HG03280 (cell line): ENCODE measurements around the gene B3GNT9.

ENCODE experiments used
- ATAC-seq: cut with Tn5 transposase; IDR thresholded peaks from one replicate; pipeline ENCODE4 v1.9.1; 2021; ENCODE audit warnings: mild to moderate bottlenecking, moderate library complexity; ENCODE audit not compliant: unreplicated experiment

Gene B3GNT9

DNA sequence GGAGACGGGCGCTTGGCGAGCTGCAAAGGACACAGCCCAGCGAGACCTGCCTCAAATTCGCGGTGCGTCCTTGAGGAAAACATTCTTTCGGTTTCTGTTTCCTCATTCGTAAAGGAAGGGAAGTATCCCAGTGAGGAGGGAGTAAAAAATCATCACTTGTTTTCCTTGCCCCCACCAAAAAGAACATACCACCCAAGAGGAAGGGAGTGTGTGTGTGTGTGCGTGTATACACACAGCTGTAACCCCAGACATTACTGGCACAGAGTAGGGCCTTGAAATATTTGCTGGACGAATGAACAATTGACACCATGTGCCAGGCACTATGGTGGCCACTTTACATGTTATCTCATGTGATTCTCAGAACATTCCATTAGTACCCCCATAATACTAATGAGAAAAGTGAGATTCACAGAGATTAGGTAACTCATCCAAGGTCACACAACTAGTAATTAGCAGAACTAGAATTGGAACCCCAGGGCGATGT lies 34.9 kb upstream of the B3GNT9 start:
- ATAC-seq, result no peak

DNA sequence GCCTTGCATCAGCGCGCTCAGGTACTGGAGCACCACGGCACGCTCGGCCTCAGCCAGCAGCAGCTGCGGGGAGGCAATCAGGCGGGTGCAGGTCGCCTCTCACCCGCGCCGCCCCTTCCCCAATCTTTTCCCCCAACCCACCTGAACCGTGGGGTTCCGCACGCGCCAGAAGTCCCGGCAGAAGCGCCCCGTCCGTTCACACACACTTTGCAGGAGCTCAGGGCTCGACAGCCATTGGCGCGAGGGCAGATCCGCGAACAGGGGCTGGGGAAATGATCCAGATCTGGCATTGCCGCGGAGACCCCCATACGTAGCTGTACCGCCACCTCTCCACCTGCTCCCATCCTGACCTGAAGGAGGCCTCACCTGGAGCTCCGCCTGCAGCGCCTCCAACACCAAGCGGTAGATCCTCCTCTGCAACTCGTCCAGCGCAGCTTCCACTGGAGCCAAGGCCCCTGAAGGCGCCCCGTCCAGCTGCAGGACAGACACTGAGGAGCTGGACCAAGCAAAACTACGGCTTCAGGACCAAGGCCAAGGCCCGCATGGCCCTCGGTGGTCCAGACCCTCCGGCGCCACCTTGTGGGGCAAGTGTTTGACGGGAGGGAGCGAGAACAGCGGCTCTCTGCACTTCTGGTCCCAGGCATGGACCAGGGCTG lies 34.3 kb upstream of the B3GNT9 start:
- ATAC-seq, result no peak

DNA sequence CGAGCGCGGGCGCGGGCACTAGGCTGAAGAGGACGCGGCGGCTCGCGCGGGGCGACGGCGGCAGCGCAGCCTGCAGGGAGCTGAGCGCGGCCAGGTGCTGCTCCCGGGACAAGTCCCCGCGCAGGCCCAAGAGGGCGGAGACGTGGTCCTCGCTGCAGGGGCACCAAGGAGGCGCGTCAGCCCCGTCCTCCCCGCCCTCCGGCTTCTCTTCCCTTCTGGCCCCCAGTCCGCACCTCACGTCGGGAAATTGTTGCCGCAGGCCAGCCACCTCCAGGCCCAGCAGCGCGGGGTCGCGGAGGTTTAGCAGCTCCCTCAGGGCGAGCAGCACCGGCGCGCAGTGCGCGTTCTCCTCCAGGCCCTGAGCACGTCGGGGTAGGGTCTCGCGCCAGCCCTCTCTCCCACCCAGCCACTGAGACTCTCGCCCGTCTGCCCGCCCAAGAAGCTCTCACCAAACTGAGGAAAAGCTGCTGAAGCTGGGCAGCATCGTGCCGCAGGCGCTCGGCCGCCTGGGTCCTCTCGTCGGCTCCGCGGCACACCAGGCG lies 33.7 kb upstream of the B3GNT9 start:
- peak; percentile 2 for ATAC-seq

DNA sequence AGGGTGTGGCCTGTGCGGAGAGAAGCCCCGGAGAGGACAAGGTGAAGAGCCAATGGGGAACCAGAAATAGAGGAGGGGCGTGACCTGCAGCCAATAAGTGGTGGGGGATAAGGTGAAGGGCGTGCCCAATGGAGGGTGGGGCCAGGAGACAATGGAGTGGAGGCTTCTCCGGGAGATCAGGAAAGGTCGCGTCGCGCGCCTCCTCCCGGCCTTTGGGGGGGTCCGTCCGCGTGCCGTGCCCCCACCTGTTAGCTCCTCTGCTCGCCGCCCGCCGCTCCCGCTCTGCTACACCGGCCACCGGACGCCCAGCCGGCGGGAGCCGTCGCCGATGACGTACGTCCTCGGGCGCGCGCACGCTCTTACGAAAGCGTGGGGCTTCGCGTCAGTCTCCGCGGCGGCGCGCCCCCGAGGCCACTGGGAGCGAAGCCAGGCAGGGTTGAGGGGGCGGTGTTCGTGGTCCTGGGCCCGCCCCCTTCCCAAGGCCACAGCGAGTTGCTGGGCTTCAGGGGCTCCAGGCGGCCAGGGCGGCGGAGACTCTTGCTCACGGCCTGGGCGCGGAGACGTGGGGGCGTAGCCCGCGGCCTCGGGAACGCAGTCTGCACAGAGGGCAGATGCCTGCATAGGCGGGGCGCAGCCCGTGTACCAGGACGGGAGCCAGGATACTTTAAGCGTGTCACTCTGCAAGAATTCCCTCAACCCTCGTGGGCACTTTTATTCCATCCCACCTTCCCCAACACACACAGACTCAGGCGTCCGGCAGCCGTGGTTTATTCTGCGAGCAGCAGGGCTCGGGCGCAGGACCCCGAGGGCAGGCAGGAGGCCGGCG lies 33.0 kb upstream of the B3GNT9 start, which contains the start of gene MATCAP1:
TSS of gene MATCAP1 (minus strand) at position 337 of the 826 bp plus-strand sequence. CDS start 3,353 bp downstream, outside the sequence.
- peak; percentile 92 for ATAC-seq

DNA sequence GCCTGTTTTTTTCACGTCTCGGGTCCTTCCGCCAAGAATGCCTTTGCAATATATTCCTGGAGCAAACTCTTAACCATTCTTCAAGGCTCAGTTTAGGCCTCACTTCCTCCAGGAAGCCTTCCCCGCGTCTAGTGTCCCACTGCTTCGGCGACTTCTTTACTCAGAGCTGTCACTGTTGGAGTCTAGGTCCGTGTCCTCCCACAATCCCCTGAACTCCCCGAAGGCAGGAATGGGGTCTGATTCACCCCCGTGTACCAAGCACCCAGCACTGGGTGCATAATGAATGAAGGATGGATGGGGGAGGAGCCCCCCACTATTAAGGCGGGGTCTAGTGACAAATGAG lies 32.5 kb upstream of the B3GNT9 start:
- no peak for ATAC-seq

DNA sequence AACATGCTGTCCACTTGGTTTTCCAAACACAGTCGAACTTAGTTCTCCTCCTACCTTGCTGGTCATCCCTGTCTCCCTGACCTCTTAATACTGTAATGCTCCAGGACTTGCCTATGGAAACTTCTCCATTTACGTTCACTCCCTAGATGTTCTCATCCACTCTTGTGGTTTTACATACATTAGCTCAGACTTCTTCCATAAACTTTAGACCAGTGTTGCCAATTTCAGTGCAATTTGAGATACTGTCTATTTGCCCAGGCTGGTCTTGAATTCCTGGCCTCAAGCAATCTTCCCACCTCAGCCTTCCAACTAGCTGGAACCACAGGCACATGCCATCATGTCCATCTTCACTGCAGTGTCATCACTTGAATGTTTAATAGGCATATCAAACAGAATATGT lies 31.5 kb upstream of the B3GNT9 start:
- ATAC-seq, result no peak

DNA sequence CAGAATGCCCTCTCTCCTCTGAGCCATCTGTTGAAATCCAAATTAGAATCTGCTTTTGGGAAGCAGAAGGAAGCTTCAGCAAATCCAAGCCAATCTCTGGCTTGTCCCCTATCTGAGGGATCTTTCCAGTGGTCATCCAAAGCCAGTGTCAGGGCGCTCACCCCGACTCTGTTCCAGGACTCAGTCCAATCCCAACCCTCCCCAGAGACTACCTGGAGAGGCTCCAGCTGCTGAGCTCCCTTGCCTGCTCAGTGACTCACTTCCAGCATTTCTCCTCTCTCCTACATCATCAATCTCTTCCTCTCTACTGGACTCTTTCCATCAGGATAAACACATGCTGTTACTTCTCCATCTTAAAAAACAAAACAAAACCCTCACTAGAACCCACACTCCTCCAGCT lies 30.5 kb upstream of the B3GNT9 start:
- no peak for ATAC-seq

DNA sequence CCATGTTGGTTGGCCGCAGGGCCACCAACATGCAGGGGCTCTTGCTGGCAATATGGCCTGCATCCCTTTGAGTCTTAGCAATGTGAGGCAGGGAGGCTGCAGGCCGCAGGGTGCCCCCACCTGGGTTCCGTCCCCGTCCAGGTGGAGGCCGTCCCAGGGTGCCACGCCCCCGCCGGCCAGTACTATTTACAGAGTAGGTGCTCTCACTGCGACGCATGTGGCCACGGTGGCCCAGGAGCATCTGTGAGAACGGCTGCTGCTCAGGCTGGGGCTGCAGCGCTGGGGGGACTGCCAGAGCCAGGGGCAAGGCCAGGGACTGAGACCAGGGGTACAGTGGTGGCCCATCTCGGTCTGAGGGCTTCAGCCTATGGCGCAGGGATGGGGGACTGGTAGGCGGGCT lies 29.4 kb upstream of the B3GNT9 start:
- no peak for ATAC-seq

DNA sequence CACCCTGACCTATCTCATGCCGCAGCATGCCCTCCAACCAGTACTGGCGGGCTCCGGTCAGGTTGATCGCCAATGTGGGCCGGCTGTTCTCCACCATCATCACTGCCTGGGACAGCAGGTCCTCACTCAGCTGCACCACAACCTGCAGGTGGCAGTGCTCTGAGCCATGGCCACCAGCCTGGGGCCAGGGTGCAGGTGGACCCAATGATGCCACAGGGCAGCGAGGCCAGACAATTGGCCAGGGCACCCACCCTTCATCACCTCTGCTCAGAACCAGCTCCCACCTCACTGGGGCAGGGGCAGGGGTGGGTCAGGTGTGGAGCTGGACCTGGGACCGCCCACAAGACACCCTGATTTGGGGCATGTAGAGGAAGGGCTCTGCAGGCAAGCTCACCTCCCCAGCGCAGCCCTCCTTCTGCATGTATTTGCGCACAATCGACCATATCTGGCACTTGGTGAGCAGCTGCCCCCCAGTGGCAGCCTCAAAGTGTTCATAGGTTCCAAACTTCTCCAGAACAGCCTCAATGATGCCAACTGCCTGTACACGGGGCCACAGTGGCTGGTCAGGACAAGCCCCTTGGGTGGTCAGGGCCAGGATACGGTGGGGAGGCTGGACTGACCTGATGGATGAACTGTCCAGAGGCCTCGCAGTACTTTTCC lies 28.8 kb upstream of the B3GNT9 start:
- ATAC-seq, result no peak

DNA sequence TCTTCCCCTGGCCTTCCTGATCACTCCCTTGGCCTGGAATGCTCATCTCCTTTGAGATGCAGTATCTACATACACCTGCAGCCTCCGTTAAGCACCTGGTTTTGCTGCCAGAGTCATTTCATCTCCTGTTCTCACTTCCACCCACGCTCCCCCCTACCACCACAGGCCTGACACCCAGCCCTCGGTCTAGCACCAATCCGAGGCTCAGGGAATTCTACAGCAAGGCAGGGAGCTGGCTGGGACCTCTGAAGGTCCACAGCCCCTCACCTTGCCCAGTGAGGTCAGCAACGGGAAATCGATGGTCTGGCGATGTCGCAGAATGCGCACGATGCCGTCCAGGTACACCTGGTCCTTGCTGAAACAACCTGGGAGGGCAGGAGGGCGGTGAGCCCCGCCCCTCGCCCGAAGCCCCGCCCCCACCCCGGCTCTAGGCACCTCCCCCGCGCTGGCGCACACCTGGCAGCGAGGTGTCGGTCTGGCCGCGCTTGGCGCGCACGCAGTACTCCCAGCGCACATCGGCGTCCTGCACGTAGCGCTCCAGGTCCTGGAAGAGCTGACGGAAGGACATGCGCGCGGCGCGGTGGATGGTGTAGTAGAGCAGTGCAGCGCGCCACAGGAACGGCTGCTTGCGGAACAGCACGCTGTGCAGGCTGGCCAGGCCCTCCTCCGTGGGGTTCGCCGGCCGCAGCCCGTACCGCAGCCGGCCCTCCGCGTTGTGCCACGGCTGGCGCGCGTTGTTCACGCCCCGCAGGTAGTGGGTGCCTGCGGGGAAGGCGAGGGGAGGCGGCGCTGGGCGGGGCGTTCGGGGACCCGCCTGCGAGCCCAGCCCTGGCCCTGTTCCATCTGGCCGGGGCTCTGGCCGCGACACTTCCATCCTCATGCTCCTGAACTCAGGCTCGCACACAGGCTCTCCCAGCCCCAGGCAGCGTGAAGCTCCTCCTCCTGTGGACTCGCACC lies 27.2 kb upstream of the B3GNT9 start:
- no peak for ATAC-seq

DNA sequence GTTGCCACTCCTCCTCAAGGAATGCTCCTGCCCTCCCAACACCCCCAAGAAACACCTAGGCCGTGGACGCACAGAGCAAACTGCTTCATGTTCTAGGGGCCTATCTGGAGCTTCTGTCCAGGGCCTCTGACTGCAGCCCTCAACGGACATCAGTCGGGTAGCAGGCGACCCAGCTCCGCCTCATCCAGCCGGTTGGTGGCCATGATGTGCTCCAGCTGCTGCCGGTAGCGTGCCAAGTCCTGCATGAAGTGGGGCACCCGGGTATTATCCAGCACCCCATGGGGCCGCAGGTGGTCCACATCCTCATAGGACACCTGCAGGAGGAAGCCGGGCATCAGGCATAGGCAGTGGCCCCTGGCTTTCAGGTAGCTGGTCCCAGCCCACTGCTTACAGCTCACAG lies 25.9 kb upstream of the B3GNT9 start:
- ATAC-seq, result no peak

DNA sequence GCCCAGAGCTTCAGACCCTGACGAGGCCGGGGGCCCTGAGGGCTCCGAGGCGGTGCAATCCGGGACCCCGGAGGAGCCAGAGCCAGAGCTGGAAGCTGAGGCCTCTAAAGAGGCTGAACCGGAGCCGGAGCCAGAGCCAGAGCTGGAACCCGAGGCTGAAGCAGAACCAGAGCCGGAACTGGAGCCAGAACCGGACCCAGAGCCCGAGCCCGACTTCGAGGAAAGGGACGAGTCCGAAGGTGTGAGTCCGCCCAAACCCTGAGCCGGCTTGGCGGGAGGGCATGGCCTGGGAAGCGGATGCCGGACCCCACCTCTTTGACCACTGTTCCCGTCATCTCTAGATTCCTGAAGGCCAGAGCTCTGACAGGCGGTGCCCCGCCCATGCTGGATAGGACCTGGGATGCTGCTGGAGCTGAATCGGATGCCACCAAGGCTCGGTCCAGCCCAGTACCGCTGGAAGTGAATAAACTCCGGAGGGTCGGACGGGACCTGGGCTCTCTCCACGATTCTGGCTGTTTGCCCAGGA lies 24.0 kb upstream of the B3GNT9 start:
- no peak for ATAC-seq

DNA sequence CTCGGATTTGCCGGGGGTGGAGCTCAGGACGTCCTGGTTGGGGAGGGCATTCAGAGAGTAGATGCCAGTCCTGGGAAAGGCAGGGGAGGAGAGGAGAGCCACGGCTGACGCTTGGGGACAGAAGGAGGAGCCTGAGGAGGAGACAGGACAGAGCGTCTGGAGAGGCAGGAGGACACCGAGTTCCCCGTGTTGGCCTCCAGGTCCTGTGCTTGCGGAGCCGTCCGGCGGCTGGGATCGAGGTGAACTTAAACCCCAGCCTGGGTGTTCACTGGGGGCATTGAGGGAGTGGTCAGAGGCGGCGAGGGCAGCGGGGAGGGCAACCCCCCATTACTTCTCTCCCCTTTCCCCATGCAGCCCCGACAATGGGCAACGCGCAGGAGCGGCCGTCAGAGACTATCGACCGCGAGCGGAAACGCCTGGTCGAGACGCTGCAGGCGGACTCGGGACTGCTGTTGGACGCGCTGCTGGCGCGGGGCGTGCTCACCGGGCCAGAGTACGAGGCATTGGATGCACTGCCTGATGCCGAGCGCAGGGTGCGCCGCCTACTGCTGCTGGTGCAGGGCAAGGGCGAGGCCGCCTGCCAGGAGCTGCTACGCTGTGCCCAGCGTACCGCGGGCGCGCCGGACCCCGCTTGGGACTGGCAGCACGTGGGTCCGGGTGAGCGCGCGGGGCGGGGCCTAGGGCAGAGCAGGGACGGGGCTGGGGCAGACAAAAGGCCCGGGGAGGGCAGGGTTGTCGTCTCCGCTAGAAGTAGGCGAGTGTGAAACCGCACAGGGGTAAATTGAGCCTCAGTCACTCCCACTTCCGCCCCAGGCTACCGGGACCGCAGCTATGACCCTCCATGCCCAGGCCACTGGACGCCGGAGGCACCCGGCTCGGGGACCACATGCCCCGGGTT lies 23.3 kb upstream of the B3GNT9 start:
- ATAC-seq, result peak; percentile 33

DNA sequence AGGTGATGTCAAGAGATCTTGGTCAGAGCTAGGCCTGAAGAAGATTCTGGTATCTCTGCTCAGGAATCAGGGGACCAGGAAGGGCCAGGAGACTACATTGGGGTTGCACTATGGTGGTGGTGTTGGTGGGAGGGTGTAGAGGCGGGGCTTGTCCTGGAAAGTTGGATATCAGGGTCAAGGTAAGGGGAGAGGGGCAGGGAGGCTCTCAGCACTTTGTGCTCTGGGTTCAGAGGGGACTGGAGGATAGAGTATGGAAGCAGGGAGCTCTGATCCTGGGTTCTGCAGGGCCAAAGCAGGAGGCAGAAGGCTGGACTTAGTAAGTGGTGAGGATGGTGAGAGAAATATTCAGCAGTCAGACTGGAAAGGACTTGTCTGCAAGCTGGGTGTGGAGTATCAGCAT lies 22.5 kb upstream of the B3GNT9 start:
- no peak for ATAC-seq

DNA sequence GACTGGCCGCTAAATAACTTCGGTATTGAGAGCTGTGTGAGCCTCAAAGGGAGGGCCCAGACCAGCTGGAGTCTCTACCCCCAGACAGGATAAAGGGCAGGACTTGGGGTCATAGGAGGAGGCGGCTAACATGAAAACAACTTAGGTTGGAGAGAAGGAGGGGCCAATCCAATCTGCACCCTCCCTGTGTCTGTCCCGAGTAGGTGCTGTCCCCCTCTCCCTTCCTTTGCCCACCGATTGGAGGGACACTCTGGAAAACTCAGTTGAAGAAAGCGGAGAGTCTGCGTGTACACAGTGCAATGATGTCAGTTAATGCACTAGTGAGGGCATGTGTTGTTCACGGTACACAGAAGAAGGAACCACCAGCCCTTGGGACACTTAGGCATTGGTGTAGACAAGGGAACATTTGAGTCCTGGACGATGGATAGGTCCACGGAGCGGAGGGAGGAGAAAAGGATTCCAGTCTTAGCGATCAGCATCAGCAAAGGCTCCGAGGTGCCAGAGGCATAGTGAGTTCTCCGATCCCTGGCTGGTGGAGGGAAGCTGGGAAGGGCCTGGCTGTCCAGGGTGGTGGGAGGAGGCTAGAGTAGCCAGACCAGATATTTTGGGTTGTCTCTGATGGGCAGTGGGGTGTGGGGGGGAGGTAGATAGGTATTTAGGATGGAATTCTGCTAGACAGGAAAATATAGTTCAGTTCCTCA lies 20.3 kb upstream of the B3GNT9 start:
- ATAC-seq, result no peak

DNA sequence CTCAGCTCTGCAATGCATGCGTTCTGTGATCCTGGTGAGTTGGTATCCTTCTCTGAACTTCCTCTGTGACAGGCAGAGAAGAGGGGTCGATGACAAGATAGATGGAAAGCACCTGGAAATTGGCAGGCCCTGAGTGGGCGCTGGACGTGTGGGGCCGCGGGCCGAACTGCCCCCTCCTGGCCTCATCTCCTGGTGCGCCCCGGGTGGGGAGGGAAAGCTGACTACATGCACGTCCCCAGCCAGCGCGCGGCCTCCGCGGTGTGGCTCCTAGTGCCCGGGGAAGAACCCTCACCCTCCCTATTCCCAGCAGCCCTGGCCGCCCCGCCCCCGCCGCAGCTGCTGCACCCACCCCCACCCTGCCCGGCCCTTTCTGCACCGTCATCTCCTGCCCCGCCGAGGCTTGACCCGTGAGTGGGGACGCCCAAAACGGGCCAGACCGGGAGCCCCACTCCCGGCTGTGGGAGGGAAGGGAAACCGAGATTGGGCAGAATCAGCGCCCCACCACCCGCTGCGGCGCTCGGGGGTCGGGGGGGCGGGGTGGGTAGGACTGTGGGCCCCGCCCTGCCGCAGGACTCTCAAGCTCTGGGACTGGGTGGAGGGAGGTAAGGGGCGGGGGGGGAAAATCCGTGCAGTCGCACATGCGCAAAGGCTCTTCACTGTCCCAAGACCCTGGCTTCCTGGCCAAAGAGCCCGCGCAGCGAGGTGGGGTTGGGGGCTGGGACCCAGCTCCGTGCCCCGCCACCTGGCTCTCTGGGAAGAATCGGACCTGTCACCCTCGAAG lies 19.6 kb upstream of the B3GNT9 start, which contains the start of gene NOL3:
TSS of gene NOL3 (plus strand) at position 371 of the 781 bp plus-strand sequence.
- ATAC-seq, result peak; percentile 36

DNA sequence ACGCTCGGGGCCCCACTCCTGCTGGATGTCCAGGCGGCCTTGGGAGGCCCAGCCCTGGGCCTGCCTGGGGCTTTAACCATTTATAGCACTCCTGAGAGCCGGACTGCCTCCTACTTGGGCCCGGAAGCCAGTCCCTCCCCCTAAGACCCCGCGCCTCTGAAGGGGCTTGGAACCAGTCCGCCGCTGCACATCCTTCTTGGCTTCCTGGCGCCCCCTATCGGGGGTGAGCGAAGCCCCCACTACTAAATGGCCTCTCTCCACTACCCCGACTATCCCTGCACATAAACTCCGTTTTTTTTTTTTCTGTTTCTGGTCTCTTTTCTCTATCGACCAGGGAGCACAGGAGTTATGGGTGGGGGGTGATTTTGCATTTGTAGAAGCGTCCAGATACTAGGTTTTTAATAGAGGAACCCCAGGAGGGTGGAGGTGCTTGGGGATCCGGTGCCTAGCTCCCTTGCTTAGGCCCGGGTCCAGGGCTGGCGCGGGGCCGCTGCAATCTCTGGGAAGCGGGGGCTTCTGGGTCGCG lies 18.9 kb upstream of the B3GNT9 start:
- ATAC-seq, result no peak
